Activated naive CD8-positive, alpha-beta T cell (primary cell): Measurements from ENCODE around the gene COG8.
A peak's percentile ranks its signal among the peaks of the same experiment; 100 is the strongest.
"Not testable (repeated sequence)": the region's sequence is repeated elsewhere in the genome, so short reads cannot be mapped to it uniquely, and the experiment has no call there.

Experiments
- H3K27ac Mint-ChIP-seq: one replicate; pipeline ENCODE4 v1.8.0; 2021; ENCODE audit warnings: mixed read lengths
- H3K27me3 Mint-ChIP-seq: one replicate; pipeline ENCODE4 v1.8.0; 2021; ENCODE audit warnings: mixed read lengths
- H3K36me3 Mint-ChIP-seq: one replicate; pipeline ENCODE4 v1.8.0; 2021; ENCODE audit warnings: mixed read lengths
- H3K4me1 Mint-ChIP-seq: one replicate; pipeline ENCODE4 v1.8.0; 2021; ENCODE audit warnings: low read depth, mixed read lengths
- H3K4me3 Mint-ChIP-seq: one replicate; pipeline ENCODE4 v1.8.0; 2021; ENCODE audit warnings: mild to moderate bottlenecking, mixed read lengths
- H3K9me3 Mint-ChIP-seq: one replicate; pipeline ENCODE4 v1.8.0; 2021; ENCODE audit warnings: low read depth, mixed read lengths

Gene COG8

DNA sequence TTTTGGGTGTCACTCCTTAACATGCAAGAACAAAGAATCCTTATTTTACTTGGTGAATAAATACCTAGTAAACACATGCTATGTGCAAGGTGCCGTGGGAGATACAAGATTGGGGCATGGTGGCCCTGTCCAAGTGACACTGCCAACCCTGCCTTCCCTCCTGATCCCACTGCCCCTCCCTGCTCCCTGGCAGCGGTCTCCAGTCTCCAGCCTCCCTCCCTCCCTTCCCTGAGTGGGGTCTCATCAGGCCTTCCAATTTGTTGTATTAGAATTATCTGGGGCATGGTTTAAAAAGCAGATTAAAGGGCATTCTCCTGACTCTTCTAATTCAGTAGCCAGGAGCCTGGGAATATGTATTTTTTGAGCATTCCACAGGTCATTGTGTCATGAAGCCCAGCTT, 24.7 kb upstream of the COG8 start:
- H3K9me3 Mint-ChIP-seq = no peaks in the 10 kb centered on the region
- no peak overlapping the region for H3K4me3 Mint-ChIP-seq
- H3K36me3 Mint-ChIP-seq = peaks cover 6% of the 10 kb centered on the region
- peaks cover 10% of the 10 kb centered on the region for H3K4me1 Mint-ChIP-seq
- no peaks in the 10 kb centered on the region for H3K27me3 Mint-ChIP-seq
- H3K27ac Mint-ChIP-seq = no peak overlapping the region

DNA sequence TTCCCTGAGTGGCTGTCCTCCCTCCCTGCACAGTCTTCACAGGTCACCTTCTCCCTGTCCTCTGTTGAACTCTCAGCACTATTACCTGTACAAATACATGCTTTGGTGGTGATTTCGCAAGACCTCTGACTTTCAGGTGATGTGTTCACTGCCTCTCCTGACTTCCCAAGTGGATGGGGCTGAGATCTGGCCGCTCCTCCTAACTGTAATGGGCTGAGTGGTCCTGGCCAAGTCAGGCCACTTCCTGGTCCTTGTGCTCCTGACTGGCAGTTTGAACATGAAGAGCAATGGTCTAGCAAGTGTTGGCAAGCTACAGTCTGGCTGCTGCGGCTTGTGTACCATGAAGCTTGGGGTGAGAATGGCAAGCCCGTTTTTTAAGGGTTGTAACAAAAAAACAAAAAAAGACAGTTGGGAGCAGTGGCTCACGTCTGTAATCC, 23.9 kb upstream of the COG8 start:
- H3K4me3 Mint-ChIP-seq = no peak overlapping the region
- H3K27ac Mint-ChIP-seq = no peak overlapping the region
- no peaks in the 10 kb centered on the region for H3K27me3 Mint-ChIP-seq
- H3K4me1 Mint-ChIP-seq = peaks cover 10% of the 10 kb centered on the region
- H3K36me3 Mint-ChIP-seq = peaks cover 6% of the 10 kb centered on the region
- no peaks in the 10 kb centered on the region for H3K9me3 Mint-ChIP-seq

DNA sequence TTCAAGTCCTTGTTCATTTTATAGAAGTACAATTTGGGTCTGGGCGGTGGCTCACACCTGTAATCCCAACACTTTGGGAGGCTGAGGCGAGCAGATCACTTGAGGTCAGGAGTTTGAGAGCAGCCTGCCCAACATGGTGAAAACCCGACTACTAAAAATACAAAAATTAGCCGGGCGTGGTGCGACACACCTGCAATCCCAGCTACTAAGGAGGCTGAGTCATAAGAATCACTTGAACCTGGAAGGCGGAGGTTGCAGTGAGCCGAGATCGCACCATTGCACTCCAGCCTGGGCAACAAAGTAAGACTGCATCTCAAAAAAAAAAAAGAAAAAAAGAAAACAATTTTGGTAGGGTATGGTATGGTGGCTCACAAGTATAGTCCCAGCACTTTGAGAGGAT, 20.7 kb upstream of the COG8 start:
- H3K27ac Mint-ChIP-seq, H3K27me3 Mint-ChIP-seq, H3K36me3 Mint-ChIP-seq, H3K4me3 Mint-ChIP-seq, H3K9me3 Mint-ChIP-seq, H3K4me1 Mint-ChIP-seq: not testable (repeated sequence)

DNA sequence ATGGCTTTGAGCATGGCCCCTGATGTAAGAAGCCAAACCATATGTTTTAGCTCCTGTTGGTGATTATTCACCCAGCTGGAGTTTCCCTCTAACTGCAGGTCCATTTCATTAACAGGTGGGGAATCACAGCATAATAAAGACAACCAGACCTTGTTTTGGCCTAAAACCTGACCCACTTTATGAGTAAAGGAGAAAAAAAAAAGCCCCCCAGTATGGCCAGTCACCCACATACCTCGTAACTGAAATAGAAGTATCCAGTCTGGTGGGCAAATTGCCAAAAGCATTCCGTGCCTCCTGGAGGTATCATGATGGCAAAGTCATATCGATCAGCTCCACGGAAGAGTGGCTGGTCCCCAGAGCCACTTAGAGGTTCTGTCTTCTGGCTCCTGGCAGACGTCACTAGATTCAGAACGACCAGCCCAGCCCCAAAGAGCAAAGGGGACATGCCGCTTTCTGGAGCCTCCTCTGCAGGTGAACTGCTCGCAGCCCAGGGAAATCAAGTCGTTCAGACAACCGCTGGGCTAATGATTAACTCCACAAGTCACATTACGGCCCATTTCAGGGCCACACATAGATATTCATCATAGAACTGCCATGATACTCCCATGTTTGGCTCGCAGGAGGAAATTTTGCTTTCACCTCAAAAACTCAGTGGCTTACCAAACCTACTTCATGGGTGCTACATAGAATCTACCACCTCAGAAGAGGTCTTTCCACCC, 12.1 kb upstream of the COG8 start, which contains the start of gene TMED6:
TSS of gene TMED6 (minus strand) at position 478 of the 719 bp plus-strand sequence. CDS start at position 445, 33 bp downstream.
- Mint-ChIP-seq H3K27me3 (no peaks in the 10 kb centered on the region), H3K9me3 (no peaks in the 10 kb centered on the region), H3K27ac (no peak within 1 kb of the TSS), H3K4me3 (no peak within 1 kb of the TSS), H3K4me1 (no peaks in the 10 kb centered on the region), H3K36me3 (no peaks in the 10 kb centered on the region)

DNA sequence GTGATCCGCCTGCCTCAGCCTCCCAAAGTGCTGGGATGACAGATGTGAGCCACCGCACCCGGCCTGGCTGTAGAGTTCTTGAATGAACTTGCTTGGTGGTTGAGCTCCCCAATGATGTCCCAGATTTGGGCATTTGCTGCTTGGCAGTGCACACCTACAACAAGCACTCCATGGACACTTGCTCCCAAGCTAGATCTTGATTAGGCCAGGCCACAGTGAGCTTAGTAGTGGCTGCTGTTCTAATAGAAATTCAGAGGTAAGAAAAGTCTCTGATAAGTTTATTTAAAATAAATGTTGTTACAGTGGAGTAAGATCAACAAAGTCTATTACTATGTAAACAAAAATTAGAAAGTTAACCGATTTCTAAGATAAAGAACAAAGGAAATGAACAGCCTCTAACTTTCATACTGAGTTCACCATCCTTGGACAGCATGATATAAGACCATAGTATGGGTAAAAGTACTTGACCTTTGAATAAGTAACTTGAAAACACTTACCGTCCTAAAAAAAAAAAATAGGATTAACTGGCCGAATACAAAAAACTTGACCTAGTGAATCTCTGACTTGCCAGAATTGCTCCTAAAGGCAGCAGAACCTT, 11.3 kb upstream of the COG8 start:
- Mint-ChIP-seq H3K4me1 (peaks cover 4% of the 10 kb centered on the region), H3K27me3 (no peaks in the 10 kb centered on the region), H3K9me3 (no peaks in the 10 kb centered on the region), H3K36me3 (no peaks in the 10 kb centered on the region), H3K4me3 (no peak overlapping the region), H3K27ac (no peak overlapping the region)

DNA sequence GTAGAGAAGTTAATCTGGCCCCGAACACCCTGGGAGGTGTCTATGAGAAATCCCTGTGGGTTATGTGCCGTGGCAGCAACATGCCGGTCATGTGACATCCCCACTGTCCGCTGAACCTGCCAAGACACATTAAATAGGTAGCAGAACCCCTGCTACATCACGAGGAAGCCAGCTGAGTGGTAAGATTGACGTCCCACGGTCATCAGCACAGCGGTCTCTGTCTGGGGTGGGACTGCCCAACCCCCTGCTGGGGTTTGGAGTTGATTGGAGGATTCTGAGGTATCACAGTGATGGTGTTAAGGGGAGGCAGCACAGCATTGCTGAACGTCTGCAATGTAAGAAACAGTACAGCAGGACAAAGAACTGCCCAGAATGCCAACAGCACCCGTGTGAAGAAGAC, 10.2 kb upstream of the COG8 start:
- H3K27me3 Mint-ChIP-seq = no peaks in the 10 kb centered on the region
- no peak overlapping the region for H3K27ac Mint-ChIP-seq
- no peaks in the 10 kb centered on the region for H3K9me3 Mint-ChIP-seq
- H3K4me1 Mint-ChIP-seq = peaks cover 4% of the 10 kb centered on the region
- H3K36me3 Mint-ChIP-seq = no peaks in the 10 kb centered on the region
- no peak overlapping the region for H3K4me3 Mint-ChIP-seq

DNA sequence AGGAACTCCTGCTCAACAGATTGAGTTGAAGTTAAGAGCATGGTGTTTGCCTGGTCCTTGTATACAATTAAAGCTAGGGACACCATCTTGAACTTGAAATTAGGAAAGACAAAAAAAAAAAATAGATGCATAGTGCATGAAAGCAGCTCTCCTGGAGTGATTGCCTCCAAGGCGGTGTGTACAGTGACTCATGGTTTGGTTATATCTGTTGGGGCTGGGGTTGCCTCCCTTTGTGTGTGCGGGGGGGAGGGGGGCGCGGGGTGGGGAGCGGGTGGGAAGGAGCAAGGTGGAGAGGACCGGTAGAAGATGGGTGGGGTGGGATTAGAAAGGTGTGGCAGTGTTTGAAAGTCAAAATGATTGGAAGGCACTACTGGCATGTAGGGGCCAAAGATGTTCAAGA, 8.9 kb upstream of the COG8 start:
- Mint-ChIP-seq H3K27ac (no peak overlapping the region), H3K36me3 (peaks cover 2% of the 10 kb centered on the region), H3K9me3 (no peaks in the 10 kb centered on the region), H3K4me3 (no peak overlapping the region), H3K27me3 (no peaks in the 10 kb centered on the region), H3K4me1 (peaks cover 8% of the 10 kb centered on the region)

DNA sequence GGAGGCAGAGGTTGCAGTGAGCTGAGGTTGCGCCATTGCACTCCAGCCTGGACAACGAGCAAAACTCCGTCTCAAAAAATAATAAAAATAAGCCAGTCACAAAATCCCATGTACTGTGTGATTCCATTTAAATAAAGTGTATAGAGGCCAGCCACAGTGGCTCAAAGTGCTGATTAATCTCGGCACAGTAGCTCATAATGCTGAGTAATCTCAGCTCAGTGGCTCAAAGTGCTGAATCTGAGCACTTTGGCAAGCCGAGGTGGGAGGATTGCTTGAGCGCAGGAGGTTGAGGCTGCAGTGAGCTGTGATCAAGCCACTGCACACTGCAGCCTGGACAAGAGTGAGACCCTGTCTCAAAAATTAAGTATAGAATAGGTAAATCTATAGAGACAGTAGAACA, 7.3 kb upstream of the COG8 start:
- no peaks in the 10 kb centered on the region for H3K9me3 Mint-ChIP-seq
- peaks cover 12% of the 10 kb centered on the region for H3K4me1 Mint-ChIP-seq
- peaks cover 3% of the 10 kb centered on the region for H3K36me3 Mint-ChIP-seq
- H3K27me3 Mint-ChIP-seq = no peaks in the 10 kb centered on the region
- no peak overlapping the region for H3K27ac Mint-ChIP-seq
- H3K4me3 Mint-ChIP-seq = no peak overlapping the region

DNA sequence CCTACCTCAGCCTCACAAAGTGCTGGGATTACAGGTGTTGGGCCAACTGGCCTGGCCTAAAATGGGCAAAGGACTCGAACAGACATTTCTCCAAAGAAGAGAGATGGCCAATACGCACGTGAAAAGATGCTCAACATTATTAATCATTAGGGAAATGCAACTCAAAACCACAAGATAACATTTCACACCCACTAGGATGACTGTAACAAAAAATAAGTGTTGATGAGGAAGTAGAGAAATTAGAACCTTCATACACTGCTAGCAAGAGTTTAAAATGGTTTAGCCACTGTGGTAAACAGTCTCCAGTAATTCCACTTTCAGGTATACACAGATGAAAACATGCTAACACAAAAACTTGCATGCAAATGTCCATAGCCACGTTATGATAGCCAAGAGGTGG, 6.6 kb upstream of the COG8 start:
- Mint-ChIP-seq H3K36me3 (peaks cover 9% of the 10 kb centered on the region), H3K9me3 (no peaks in the 10 kb centered on the region), H3K27ac (no peak overlapping the region), H3K27me3 (no peaks in the 10 kb centered on the region), H3K4me1 (peaks cover 20% of the 10 kb centered on the region), H3K4me3 (no peak overlapping the region)

DNA sequence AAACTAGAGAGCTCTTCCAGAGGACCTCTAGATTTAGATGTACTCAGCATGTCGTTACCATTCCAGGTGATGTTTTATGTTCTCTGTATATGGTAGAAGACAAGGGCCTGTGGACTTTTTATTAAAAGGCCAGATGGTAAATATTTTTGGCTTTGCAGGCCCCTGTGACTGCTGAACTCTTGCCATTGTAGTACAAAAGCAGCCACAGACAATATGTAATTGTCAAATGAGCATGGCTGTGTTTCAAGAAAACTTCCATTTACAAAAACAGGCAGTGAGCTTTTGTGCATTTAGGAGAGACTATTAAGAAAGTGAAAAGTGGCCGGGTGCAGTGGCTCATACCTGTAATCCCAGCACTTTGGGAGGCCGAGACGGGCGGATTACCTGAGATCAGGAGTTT, 4.8 kb upstream of the COG8 start:
- Mint-ChIP-seq H3K27ac (no peak overlapping the region), H3K9me3 (no peaks in the 10 kb centered on the region), H3K27me3 (no peaks in the 10 kb centered on the region), H3K36me3 (peaks cover 14% of the 10 kb centered on the region), H3K4me1 (peaks cover 31% of the 10 kb centered on the region), H3K4me3 (no peak overlapping the region)

DNA sequence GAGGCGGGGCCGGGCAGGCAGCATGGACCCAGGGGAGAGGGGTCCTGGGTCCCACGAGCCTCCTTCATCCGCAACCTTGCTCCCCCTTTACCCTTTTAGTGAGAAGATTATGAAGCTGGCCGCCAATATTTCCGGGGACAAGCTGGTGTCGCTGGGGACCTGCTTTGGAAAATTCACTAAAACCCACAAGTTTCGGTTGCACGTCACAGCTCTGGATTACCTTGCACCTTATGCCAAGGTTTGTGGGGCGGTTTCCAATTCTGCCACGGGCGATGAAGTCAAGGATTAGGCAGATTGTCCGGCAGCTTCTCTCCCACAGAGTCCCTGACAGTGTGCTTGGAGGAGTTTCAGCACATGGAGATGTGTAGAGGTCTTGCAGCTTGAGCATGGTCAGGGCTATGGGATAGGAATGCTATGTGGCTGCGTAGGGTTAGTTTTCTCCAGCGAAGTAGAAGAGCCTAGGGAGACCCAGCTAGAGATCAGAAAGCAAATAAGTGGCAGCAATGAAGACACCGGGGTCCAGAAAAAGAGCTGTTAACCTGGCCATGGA, 806 bp upstream of the COG8 start:
- peaks cover 19% of the 10 kb centered on the region for H3K36me3 Mint-ChIP-seq
- no peaks in the 10 kb centered on the region for H3K27me3 Mint-ChIP-seq
- H3K4me1 Mint-ChIP-seq = peaks cover 49% of the 10 kb centered on the region
- no peaks in the 10 kb centered on the region for H3K9me3 Mint-ChIP-seq
- H3K4me3 Mint-ChIP-seq = peak overlapping the region; percentile 100
- H3K27ac Mint-ChIP-seq = peak overlapping the region; percentile 100

DNA sequence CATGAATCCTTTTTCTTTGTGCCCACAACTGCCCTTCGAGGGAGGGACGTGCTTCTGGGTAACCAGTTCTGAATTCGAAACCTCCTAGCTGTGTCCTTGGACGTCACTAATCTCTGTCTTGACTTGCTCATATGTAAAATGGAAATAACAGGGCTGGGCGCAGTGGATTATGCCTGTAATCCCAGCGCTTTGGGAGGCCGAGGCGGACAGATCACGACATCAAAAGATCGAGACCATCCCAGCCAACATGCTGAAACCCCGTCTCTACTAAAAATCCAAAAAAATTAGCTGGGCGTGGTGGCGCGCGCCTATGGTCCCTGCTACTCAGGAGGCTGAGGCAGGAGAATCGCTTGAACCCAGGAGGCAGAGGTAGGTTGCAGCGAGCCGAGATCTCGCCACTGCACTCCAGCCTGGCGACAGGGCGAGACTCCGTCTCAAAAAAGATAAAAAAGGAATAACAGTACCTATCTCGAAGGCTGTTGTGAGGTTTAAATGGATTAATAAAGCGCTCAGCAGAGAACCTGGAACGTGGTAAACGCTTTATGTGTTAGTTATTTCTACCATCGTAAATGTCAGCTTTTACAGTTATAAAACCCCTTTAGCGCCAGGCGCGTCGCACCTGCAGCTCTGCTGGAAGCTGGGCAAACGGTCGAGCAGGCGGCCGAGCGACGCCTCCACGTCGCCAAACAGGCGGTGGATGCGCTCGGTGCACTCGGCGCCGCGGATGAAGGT, 641 bp downstream of the COG8 start:
- H3K4me1 Mint-ChIP-seq = peaks cover 54% of the 10 kb centered on the region
- no peaks in the 10 kb centered on the region for H3K27me3 Mint-ChIP-seq
- H3K9me3 Mint-ChIP-seq = no peaks in the 10 kb centered on the region
- H3K27ac Mint-ChIP-seq = peak overlapping the region; percentile 86
- peak overlapping the region; percentile 100 for H3K4me3 Mint-ChIP-seq
- peaks cover 23% of the 10 kb centered on the region for H3K36me3 Mint-ChIP-seq

DNA sequence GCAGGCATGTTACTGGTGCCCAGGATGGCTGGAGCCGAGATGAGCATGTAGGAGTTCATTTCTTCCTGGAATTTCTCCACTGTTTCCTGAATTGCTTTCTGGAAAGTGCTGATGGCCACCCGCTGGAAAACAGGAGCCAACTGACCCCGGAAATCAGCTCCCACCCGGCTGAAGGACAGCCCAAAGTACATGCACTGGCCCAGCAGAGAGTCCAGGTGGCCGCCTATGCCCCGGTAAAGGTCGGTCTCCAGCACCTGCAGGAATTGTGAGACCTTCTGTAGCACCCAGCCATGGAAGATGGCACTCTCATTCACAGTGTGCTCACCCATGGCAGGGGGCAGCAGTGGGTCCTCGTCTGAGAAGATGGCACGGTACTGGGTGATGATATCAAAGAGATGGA, 4.7 kb downstream of the COG8 start:
- no peaks in the 10 kb centered on the region for H3K27me3 Mint-ChIP-seq
- no peak overlapping the region for H3K27ac Mint-ChIP-seq
- H3K9me3 Mint-ChIP-seq = no peaks in the 10 kb centered on the region
- H3K4me1 Mint-ChIP-seq = peaks cover 40% of the 10 kb centered on the region
- H3K4me3 Mint-ChIP-seq = no peak overlapping the region
- peaks cover 11% of the 10 kb centered on the region for H3K36me3 Mint-ChIP-seq

DNA sequence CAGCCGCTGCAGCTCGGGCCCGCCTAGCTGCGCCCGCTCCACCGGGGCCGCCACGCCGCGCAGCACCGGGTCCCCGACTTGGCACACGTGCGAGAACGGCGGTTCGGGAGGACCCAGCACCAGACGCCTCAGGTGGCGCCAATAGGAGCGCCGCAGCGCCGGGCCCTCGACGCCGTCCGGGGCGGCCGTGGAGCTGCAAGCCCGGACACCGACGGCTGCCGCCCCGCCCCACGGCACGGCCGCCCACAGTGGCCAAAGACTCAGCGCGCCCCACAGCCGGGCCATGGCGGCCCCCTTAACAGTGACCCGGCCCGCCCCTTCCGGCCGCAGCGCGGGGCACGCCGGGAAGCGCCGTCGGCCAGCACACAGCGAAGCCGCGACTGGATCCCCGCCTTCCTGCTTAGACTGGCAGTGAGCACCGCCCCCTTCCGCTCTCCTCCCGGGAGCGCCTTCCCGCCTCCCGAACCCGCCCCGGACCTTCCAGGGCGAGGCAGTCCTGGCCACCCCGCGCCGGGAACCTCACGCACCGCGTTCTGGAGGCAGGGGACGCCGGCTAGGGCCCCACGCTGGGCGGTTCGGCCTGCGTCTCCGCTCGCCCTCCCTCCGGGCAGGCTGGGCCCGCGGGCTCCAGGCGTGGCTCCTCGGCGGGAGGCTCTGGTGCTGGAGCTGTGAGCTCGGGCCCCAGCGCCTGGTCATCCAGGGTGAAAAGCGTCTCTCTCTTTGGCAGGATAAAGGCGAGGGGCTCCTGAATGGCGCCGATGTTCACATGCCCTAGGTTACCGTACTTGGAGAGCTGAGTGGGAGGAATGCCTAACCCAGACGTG, 8.9 kb downstream of the COG8 start, which contains the start of gene PDF:
TSS of gene PDF (minus strand) at position 303 of the 824 bp plus-strand sequence. CDS start at position 285, 18 bp downstream.
- H3K9me3 Mint-ChIP-seq = no peaks in the 10 kb centered on the region
- peaks cover 48% of the 10 kb centered on the region for H3K4me1 Mint-ChIP-seq
- peak within 1 kb of the TSS; percentile 87 for H3K4me3 Mint-ChIP-seq
- no peaks in the 10 kb centered on the region for H3K27me3 Mint-ChIP-seq
- peaks cover 12% of the 10 kb centered on the region for H3K36me3 Mint-ChIP-seq
- peak within 1 kb of the TSS; percentile 72 for H3K27ac Mint-ChIP-seq
